ENCODE measurements around the gene AP1AR.
A peak's percentile ranks its signal among the peaks of the same experiment; 100 is the strongest.
"Not testable (repeated sequence)": the region's sequence is repeated elsewhere in the genome, so short reads cannot be mapped to it uniquely, and the experiment has no call there.

Gene AP1AR

DNA sequence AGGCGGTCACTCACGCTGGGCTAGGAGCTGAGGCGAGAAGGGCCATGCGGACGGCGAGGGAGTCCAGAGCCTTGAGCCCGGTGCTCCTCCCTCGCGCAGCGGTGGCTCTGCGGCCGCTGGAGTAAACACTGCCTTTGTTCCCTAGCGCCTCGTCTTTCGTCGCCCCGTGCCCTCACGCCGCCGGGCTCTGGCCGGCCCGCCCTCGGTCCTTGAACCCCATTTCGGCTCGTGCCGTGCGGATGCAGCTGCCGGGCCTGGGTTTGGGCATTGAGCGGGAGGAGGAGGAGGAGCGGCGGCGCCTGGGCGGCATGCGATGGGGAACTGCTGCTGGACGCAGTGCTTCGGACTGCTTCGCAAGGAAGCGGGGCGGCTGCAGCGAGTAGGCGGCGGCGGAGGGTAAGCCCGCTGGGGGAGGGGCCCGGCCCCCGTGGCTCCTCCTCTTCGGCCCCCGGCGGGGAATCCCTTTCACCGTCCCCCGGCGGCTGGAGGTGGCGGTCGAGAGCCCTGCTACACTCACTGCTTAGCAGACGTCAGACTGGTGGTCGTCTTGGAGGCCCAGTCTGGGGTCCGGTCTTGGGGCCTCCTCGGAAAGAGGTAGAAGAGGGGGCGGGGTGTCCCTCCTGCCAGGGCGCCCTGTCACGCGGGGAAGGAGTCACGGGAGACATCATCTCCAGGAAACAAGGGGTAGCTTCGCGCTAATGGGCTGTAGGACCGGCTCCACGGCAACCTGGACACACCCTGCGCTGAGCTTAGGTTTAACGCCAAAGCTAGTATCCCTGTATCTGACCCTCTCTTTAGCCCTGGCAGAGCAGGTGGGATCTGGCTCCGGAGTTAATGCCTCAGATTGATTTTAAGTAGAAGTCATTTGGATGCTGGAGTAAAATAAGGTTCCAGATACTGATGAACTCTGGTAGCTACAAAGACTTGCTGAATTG, at the start of gene AP1AR:
Gene AP1AR (plus strand): TSS at position 9 of the 935 bp plus-strand sequence. CDS start 305 bp downstream, at position 314.
- DNase-seq: peak; percentile 35

DNA sequence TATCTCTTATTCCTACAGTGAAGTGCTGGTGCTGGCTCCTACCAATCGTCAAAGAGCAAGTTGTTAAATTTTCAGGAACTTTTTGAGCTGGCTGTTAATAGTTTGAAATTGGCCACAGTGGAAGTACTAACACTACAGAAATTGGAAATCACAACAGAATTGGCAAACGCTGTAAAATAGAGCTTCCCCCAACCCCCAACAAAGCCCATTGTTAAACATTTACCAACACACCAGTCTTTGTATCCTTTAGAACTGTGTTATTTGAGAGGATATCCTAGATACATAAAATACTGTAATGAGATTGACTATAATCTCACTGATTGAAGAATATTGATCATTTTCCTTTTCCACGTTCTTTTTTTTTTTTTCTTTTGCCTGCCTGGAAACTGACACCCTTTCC, 49.0 kb upstream of the AP1AR start:
- DNase-seq: no peak

DNA sequence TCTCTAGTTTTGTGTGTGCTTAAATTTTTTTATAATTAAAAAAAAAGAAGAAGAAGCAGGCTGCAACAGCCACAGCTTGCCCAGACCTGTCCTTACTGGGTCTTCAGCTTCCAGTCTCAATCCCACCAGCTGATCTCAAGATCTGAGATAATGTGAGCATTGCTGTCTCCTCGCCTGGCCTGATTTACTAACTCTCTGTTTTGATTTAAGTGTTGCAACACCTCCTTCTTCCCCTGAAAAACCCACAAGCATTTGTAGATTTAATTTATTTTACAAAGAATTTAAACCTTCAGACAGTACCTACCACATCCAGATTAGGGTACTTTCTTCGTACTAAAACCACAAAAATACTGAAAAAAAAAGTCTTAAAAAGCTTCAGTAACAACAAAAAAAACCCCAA, 48.3 kb upstream of the AP1AR start:
- DNase-seq: no peak

GRCh38 chr4:112184438-112184837, 47.1 kb upstream of the AP1AR start:
- no peak for DNase-seq

GRCh38 chr4:112185334-112185733, 46.3 kb upstream of the AP1AR start:
- no peak for DNase-seq

GRCh38 chr4:112185740-112186670, 45.6 kb upstream of the AP1AR start:
- DNase-seq: no peak

GRCh38 chr4:112189754-112190153, 41.8 kb upstream of the AP1AR start:
- no peak for DNase-seq

DNA sequence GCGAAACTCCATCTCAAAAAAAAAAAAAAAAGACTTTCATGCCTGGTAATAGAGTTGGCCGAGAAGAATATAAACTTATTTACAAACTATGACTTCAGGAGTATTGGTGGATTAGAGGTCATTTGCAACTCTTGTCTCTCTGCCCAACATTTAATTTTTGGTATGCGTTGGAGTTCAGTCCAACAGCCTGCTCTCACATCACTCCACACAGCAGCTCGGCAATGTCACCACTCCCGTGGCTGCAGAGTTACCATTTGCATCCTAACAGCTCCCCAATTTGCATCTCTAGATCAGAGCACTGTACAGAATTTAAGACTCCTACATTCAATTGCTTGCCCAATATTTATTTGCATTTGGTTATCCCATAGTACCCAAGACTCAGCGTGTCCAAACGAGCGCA, 40.9 kb upstream of the AP1AR start:
- no peak for DNase-seq

DNA sequence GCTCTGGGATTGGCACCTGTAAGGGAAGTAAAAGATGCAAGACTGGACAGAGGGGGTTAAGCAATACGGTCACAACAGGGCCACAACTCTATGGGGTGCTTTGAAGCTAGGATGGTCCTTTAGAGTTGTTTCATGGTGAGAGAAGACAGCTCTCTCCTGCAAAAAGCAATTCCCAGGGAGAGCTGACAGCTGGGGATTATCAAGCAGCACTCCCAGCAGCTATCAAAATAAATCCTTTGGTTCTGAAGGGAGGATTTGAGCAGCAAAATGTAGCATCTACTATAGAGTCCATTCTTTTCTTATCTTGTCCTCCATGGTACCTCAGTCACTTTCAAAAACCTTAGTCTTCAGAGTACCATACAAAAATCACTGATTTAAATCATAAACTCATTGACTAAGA, 35.1 kb upstream of the AP1AR start:
- no peak for DNase-seq

GRCh38 chr4:112199041-112199440, 32.5 kb upstream of the AP1AR start:
- no peak for DNase-seq

DNA sequence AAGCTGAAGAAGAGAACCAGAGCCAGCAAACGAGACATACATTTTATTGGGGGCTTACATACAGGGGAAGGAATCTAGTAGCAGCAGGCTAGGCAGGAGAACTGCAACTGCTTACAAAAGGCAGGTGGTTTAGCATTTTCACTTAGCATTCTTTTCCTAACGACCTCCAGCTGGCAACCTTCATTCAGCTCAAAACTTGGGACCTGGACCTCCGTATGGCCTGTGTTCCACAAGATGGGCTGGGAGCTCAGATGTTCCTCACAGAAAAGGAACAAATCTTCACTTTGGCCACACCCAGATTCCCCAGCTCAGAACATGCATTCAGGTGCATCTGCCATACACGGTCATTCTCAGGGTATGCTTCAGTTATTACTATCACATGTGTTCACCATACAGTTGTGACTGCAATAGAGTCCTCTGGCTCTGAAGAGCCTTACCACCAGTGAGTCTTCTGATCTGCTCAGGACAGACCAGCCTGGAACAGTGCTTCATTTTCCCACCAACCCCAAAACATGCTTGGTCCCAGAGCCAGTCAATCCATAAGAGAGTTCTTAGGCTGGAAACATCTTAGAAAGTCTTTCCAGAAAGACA, 29.6 kb upstream of the AP1AR start:
- no peak for DNase-seq

DNA sequence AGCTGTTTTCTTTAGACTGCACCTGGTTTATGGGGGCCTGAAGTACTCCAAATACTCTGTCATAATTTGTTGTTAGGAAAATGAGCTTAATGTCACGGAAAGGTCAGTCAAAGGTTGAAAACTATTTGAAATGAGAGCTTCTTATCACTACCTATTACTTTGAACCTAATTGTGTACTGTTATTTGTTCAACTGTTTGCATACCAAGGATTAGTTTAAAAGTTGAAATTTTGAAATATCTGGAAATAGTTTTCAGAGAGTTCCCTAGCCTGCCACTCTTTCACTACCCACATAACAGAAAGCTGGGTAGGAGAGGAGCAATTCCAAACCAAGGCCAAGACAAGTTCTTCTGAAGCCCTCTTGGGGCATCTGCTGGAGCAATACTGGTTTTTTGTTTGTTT, 28.0 kb upstream of the AP1AR start:
- no peak for DNase-seq

DNA sequence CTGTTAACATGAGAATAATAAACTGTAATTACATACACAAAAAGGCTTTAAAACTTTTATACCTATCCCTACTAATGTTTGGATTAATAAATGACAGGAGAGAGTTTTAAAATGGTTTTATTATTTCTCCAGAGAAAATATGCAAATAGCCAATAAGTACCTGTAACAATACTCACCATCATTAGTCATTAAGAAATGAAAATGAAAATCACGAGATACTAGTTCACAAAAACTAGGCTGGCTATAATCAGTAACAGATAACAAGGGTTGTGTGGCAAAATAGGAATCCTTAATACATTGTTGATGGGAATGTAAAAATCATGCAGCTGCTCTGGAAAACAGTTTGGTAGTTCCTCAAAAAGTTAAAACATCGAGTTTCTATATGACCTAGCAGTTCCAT, 25.2 kb upstream of the AP1AR start:
- DNase-seq: no peak

DNA sequence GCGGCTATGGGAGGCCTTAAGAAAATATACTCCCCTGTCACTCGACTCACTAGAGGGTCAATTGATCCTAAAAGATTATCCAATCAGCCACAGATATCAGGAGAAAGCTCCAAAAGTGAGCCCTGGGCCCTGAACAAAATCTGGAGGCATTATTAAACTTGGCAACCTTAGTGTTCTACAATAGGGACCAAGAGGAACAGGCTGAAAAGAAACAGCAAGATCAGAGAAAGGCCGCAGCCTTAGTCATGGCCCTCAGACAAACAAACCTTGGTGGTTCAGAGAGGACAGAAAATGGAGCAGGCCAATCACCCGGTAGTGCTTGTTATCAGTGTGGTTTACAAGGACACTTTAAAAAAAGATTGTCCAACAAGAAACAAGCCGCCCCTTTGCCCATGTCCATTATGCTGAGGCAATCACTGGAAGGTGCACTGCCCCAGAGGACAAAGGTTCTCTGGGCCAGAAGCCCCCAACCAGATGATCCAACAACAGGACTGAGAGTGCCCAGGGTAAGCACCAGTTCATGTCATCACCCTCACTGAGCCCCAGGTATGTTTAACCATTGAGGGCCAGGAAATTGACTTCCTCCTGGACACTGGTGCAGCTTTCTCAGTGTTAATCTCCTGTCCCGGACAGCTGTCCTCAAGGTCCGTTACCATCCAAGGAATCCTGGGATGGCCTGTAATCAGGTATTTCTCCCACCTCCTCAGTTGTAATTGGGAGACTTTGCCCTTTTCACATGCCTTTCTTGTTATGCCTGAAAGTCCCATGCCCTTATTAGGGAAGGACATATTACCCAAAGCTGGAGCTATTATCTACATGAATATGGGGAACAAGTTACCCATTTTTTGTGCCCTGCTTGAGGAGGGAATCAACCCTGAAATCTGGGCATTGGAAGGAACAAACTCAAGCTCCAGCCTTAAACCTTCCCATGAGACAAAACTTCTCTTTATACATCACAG, 23.2 kb upstream of the AP1AR start:
- DNase-seq: not testable (repeated sequence)

- DNase-seq: no peak
Observed at GRCh38 chr4:112210777-112211176, 20.8 kb upstream of the AP1AR start.

DNA sequence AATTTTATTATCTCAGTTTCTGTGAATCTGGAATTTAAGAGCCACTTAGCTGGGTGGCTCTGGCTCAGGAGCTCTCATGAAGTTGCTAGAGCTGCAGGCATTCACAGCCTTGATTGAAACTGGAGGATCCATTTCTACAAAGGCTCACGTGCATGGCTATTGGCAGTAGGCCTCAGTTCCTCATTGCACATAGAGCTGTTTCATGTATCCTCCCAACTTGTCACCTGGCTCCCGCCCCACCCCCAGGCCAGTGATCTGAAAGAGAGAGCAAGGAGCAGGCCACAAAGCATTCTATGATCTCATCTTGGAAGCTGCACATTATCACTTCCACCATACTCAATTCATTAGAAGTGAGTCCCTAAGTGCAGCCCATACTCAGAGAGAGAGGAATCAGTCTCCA, 18.5 kb upstream of the AP1AR start:
- no peak for DNase-seq

DNA sequence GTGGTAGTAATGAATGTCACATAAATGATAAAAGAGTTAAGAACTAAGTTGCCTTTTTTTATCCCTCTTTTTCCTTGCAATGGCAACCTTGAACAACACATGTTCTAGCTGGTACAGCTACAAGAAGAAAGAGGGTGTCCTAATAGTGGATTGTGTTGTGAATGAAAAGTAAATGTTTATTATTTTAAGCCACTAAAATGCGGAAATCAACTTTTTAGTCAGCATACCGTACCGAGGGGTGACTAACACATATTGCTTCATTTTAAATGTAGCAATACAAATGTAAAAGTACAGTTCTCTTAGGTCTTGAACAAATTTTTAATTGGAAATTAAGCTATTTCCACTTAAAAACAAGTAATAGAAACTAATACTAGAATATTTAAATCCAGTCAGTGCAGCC, 17.7 kb upstream of the AP1AR start:
- no peak for DNase-seq

- peak; percentile 6 for DNase-seq
Observed at GRCh38 chr4:112214390-112215264, 17.0 kb upstream of the AP1AR start.

GRCh38 chr4:112219826-112220366, 11.7 kb upstream of the AP1AR start:
- DNase-seq: no peak

GRCh38 chr4:112222219-112222955, 9.2 kb upstream of the AP1AR start:
- DNase-seq: no peak

All from NCI-H1694 treated with DMSO at 0.1 percent for 48 hours (cell line).